ENCODE results near the gene DNASE2. TPM values are rescaled to one million over a fixed set of nuclear protein-coding genes. Genes with fewer than 3 reads are reported as not detected.
A peak's percentile ranks its signal among the peaks of the same experiment; 100 is the strongest.
"Not testable (repeated sequence)": the region's sequence is repeated elsewhere in the genome, so short reads cannot be mapped to it uniquely, and the experiment has no call there.

The DNASE2 gene
- total RNA-seq, 1 donor from 2014 or later: 17.9 TPM

DNA sequence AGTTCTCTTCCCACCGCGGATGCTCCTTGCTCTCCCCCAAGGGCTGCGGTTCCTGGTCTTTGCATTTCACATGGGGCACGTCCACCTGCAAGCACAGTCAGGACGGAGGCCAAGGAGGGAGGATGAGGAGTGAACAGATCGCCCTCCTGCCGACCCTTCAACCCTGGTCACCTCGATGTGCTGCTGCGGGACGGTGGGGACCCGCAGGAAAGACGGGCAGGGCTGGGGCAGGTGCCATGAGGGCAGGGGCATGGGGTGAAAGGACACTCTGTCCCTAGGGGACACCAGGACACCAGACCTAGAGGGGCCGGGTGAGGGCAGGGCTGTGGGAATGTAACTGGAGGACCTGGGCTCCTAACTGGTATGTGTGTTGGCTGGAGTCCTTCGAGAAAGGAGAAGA is 37.0 kb upstream of the DNASE2 start:
- H3K9me3 Mint-ChIP-seq: no peaks in the 10 kb centered on the region
- peaks cover 8% of the 10 kb centered on the region for H3K4me1 Mint-ChIP-seq (ENCODE audit: unreplicated experiment)
- H3K27ac Mint-ChIP-seq: no peak overlapping the region
- H3K4me3 Mint-ChIP-seq: no peak overlapping the region
- H3K27me3 Mint-ChIP-seq: peaks cover 3% of the 10 kb centered on the region
- H3K36me3 Mint-ChIP-seq: peaks cover 14% of the 10 kb centered on the region
- DNase-seq (ENCODE audit: extremely low spot score, unreplicated experiment): no peak
- TF ChIP-seq, protein P1, sequence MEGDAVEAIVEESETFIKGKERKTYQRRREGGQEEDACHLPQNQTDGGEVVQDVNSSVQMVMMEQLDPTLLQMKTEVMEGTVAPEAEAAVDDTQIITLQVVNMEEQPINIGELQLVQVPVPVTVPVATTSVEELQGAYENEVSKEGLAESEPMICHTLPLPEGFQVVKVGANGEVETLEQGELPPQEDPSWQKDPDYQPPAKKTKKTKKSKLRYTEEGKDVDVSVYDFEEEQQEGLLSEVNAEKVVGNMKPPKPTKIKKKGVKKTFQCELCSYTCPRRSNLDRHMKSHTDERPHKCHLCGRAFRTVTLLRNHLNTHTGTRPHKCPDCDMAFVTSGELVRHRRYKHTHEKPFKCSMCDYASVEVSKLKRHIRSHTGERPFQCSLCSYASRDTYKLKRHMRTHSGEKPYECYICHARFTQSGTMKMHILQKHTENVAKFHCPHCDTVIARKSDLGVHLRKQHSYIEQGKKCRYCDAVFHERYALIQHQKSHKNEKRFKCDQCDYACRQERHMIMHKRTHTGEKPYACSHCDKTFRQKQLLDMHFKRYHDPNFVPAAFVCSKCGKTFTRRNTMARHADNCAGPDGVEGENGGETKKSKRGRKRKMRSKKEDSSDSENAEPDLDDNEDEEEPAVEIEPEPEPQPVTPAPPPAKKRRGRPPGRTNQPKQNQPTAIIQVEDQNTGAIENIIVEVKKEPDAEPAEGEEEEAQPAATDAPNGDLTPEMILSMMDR (conservative IDR thresholded peaks at IDR 0.05): no peak

DNA sequence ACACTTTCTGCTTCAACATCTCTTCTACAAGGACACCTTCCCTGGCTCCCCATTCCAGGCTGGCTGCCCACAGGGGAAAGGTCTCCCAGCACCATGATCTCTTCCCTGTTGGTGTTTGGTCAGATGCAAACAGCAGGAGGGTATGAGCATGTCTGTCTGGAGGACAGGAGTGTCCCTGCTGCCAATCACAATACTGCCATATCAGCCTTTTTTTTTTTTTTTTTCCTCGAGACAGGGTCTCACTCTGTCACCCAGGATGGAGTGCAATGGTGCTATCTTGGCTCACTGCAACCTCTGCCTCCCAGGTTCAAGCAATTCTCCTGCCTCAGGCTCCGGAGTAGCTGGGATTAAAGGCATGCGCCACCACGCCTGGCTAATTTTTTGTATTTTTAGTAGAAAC is 34.6 kb upstream of the DNASE2 start:
- DNase-seq (ENCODE audit: extremely low spot score, unreplicated experiment); H3K9me3 Mint-ChIP-seq; H3K27ac Mint-ChIP-seq; H3K4me3 Mint-ChIP-seq; H3K27me3 Mint-ChIP-seq; H3K36me3 Mint-ChIP-seq: not testable (repeated sequence)
- peaks cover 19% of the 10 kb centered on the region for H3K4me1 Mint-ChIP-seq (ENCODE audit: unreplicated experiment)

DNA sequence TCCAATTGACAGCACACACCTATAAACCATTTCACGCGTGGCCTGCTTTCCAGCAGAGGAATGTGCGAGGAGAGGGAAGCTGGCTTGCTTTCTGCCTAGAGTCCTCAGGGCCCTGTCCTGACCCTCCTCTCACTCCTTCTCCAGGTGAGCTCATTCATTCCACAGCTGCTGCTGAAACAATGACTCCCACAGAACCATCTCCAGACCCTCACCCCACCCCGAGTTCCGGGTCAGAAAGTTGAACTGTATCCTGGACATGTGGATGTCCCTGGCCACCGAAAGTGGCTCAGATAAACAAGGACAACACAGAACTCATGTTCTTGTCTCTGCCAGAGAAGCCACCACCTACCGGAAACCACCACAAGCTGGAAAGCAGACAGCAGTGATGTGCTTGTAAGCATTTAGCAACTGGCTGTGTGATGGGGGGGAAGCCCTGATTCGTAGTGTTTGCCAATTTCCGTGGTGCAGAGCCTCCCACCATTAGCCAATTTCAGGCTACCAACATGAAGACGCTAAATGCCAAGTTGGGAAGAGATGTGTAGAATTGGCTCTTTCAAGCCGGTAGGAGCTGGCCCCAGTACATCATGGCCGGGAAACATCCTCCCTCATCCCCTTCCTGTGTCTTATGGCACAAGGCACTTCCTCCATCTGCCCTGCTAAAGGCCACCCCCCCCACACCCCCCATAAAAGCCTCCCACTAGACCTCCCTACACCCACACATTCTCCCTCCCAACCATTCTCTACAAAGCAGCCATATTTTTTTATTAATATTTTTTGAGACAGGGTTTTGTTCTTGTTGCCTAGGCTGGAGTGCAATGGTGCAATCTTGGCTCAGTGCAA is 32.8 kb upstream of the DNASE2 start:
- TF ChIP-seq, protein P1 (conservative IDR thresholded peaks at IDR 0.05): no peak
- peaks cover 19% of the 10 kb centered on the region for H3K4me1 Mint-ChIP-seq (ENCODE audit: unreplicated experiment)
- peak overlapping the region; percentile 86 for H3K27ac Mint-ChIP-seq
- no peak for DNase-seq (ENCODE audit: extremely low spot score, unreplicated experiment)
- no peaks in the 10 kb centered on the region for H3K9me3 Mint-ChIP-seq
- H3K27me3 Mint-ChIP-seq: no peaks in the 10 kb centered on the region
- no peaks in the 10 kb centered on the region for H3K36me3 Mint-ChIP-seq
- no peak overlapping the region for H3K4me3 Mint-ChIP-seq

DNA sequence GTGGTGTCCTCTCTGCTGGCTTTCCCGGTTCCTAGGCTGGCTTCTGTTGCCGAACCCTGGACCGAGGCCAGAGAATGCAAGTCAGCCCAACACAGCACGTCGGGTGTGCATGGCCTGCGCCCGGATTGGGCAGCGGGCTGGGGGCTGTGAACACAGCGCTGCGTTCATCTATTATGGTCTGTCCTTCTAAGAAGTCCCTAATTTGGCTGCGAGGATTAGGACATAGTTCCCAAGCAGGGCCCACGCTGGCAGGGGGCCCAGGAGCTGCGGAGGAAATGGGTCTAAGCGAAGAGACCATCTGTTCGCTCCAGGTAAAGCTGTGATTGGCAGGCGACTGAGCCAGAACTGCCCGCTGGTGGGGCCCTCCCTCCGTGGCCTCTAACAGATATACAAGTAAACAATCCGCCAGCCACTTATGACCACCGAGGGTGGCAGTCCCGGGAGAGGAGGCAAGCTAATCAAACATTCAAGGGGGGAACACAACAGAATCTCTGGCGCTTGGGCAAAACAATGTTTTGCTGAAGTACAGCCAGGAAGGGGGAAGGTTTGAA is 31.8 kb upstream of the DNASE2 start:
- TF ChIP-seq, protein P1 (conservative IDR thresholded peaks at IDR 0.05): no peak
- Mint-ChIP-seq H3K4me1 (ENCODE audit: unreplicated experiment) (peaks cover 19% of the 10 kb centered on the region), H3K4me3 (peak overlapping the region; percentile 75), H3K9me3 (no peaks in the 10 kb centered on the region), H3K36me3 (no peaks in the 10 kb centered on the region), H3K27me3 (no peaks in the 10 kb centered on the region), H3K27ac (peak overlapping the region; percentile 86)
- no peak for DNase-seq (ENCODE audit: extremely low spot score, unreplicated experiment)

DNA sequence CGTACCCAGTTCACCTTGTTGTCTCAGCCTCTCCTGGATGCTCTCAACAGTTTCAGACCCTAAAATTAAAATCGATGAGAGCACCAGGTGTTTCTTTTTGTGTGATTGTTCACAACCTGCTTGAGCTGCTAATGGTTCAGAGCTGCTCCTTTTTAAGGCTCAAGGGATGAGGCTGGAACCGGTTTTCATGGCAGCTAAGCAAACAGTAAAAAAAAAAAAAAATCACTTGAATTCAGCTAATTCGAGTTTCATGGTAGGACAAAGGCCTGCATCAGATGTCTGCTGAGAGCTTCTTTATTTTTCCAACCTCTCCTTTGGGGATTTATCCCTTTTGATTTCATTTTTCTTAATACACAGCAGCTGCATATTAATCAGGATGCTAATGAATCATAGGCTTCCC is 31.3 kb upstream of the DNASE2 start:
- Mint-ChIP-seq H3K36me3 (no peaks in the 10 kb centered on the region), H3K27me3 (no peaks in the 10 kb centered on the region), H3K4me1 (ENCODE audit: unreplicated experiment) (peaks cover 19% of the 10 kb centered on the region), H3K27ac (peak overlapping the region; percentile 86), H3K4me3 (peak overlapping the region; percentile 75), H3K9me3 (no peaks in the 10 kb centered on the region)
- TF ChIP-seq, protein P1 (conservative IDR thresholded peaks at IDR 0.05): no peak
- no peak for DNase-seq (ENCODE audit: extremely low spot score, unreplicated experiment)

DNA sequence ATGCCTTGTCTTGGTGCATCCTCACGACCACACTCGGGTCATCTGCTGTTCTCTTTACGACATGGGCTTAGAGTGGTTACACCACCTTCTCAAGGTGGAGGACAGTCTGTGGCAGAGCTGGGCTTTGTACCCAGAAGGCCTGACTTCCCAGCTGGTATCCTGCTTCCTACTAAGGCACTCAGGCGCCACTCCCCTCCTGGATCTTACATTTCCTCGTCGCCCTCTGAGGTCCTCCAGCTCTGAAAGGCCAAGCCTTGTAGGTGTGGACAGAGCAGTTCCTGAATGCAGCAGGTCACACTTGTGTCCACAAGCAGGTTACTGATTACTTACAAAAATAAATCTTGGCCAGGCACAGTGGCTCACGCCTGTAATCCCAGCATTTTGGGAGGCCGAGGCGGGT is 25.9 kb upstream of the DNASE2 start:
- H3K27ac Mint-ChIP-seq: no peak overlapping the region
- H3K4me3 Mint-ChIP-seq: no peak overlapping the region
- DNase-seq (ENCODE audit: extremely low spot score, unreplicated experiment): no peak
- H3K36me3 Mint-ChIP-seq: no peaks in the 10 kb centered on the region
- no peaks in the 10 kb centered on the region for H3K27me3 Mint-ChIP-seq
- peaks cover under 1% of the 10 kb centered on the region for H3K4me1 Mint-ChIP-seq (ENCODE audit: unreplicated experiment)
- H3K9me3 Mint-ChIP-seq: no peaks in the 10 kb centered on the region
- TF ChIP-seq, protein P1 (conservative IDR thresholded peaks at IDR 0.05): no peak
